ENCODE measurements around the gene EYA2.
"Not testable (repeated sequence)": the region's sequence is repeated elsewhere in the genome, so short reads cannot be mapped to it uniquely, and the experiment has no call there.

The EYA2 gene

DNA sequence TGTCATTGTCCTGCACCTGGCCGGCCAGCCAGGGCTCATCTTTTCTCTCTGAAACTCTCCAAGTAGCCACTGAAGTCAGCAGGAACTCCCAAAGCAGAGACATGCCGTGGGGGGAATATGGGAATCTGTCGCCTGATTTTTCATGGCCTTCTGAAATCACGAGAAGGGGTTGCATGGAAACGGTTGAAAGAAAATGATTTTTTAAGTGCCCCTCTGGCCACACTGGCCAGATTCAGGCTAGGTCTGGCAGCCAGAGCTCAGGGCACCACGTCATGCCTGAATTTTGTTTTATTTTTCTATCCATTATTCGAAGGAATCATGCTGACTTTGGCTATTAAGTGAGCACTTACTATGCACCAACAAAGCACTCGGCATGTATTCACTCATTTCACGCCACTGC lies 65.2 kb downstream of the EYA2 start:
- TF ChIP-seq CTCF (conservative IDR thresholded peaks at IDR 0.05; ENCODE audit: low read depth, low read length) = no peak
- DNase-seq (ENCODE audit: low read depth) = no peak

GRCh38 chr20:46960536-46960935 lies 65.9 kb downstream of the EYA2 start:
- no peak for TF ChIP-seq CTCF (conservative IDR thresholded peaks at IDR 0.05; ENCODE audit: low read depth, low read length)
- DNase-seq (ENCODE audit: low read depth) = no peak
- no peak overlapping the region for H3K4me3 ChIP-seq (ENCODE audit: low read length)

More for the DNA sequence above, 65.2 kb downstream of the EYA2 start:
- H3K4me3 ChIP-seq (ENCODE audit: low read length) = no peak overlapping the region

DNA sequence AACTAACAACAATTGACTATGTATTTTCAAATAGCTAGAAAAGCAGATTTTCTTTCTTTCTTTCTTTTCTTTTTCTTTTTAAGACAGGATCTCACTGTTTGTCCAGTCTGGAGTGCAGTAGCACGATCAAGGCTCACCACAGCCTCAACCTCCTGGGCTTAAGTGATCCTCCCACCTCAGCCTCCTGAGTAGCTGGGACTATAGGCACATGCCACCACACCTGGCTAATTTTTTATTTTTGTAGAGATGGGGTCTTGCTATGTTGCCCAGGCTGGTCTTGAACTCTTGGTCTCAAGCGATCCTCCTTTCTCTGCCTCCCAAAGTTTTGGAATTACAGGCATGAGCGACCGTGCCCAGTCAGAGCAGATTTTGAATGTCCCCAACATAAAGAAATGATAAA lies 67.3 kb downstream of the EYA2 start:
- not testable (repeated sequence) for DNase-seq (ENCODE audit: low read depth); H3K4me3 ChIP-seq (ENCODE audit: low read length)

DNA sequence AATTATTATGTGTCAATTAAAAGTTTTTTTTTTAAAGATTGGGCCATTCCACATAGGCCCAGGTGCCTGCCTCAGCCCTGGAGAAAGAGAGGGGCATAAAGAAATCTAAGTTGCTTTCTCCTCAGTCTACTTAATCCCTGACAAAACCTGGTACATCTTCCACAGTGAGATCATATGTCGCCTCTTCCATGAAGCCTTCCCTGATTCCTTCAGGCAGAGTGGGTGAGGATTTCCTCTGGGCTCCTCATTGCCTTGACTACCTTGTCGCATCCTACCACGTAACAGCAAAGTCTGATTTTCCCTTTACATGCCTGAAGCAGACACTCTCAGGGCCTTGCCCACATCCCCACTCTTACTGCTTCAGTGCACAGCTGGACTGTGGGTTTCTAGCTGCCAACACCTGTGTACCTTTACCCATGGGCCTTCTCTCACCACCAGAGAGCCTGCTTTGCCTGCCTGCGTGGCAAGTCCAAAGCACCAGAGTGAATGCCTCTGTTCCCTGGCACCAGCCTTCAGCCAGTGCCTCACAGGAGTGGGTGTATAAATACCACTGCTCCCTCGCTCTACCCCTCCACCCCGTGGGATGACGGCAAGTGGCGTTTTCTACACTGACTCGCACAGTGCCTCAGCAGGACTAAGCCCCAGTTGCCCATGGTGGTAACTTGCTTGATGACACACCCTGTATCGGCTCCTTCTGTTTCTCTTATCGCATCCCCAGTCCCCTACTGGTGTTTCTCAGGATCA lies 68.0 kb downstream of the EYA2 start:
- TF ChIP-seq CTCF (conservative IDR thresholded peaks at IDR 0.05; ENCODE audit: low read depth, low read length) = no peak
- no peak for DNase-seq (ENCODE audit: low read depth)
- H3K4me3 ChIP-seq (ENCODE audit: low read length) = no peak overlapping the region

DNA sequence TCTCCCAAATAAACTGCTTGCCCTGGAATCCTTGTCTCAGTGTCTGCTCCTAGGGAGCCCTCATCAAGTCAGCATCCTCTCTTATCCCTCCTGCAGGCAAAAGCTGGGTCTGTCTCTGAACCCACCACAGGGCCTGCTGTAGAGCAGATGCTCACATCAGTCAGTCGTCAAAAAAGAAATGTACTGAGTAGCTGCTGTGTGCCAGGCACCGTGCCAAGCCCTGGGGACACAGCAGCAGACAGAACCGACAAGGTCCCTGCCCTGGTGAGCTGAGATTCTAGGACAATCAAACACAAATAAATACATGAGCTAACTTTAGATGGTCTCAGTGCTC lies 68.5 kb downstream of the EYA2 start:
- no peak for TF ChIP-seq CTCF (conservative IDR thresholded peaks at IDR 0.05; ENCODE audit: low read depth, low read length)
- H3K4me3 ChIP-seq (ENCODE audit: low read length) = no peak overlapping the region
- no peak for DNase-seq (ENCODE audit: low read depth)

- TF ChIP-seq CTCF (conservative IDR thresholded peaks at IDR 0.05; ENCODE audit: low read depth, low read length) = no peak
- DNase-seq (ENCODE audit: low read depth) = no peak
- no peak overlapping the region for H3K4me3 ChIP-seq (ENCODE audit: low read length)
These were observed 69.3 kb downstream of the EYA2 start for GRCh38 chr20:46963758-46964617.

DNA sequence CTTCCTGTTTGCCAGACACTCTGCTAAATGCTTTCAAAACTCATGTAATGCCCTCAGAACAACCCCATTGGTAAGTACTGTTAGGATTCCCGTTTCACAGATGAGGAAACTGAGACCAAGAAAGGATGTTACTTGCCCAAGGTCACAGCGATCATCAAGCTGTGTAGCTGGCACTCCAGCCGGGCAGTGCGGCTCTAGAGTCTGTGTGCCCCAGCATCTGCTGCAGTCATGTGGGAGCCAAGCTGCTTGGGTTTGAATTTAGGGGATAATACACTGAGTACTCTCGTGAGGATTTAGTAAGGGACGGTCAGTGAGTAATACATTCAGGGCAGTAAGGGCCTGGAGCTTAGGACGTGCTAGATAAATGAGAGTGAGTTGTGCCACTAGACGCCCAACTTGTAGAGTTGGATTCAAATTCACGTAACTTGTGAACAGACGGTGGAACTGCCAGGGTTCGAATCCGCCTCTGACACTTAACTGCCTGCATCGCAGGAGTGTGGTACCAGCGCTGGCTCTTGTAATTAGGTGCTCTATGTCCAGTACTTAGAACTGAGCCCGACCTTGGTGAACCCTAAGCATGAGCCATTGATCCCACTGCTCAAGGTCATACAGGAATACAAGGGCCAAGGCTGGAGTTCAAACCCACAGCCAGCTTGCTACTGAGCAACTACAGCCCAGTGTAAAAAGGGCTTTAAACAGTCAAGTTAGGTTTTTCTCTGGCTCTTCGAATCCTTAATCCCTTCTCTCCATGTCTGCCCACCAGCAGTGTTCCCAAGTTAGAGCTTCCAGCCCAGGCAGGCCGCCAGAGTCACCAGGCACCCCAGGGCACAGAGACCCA lies 70.2 kb downstream of the EYA2 start:
- TF ChIP-seq CTCF (conservative IDR thresholded peaks at IDR 0.05; ENCODE audit: low read depth, low read length) = no peak

More for the DNA sequence above, 70.2 kb downstream of the EYA2 start:
- DNase-seq (ENCODE audit: low read depth) = no peak
- H3K4me3 ChIP-seq (ENCODE audit: low read length) = no peak overlapping the region
